GM12892 (cell line): Measurements from ENCODE around the gene FAM151A.

Experiments used
- DNase-seq: peaks from one replicate; pipeline ENCODE4 v3.0.0; 2011; ENCODE audit not compliant: insufficient read length
- FAIRE-seq: peaks from 2 replicates; lab custom pipeline; 2011; peaks lifted over from hg19 to GRCh38; lab: Jason Lieb, UNC
- POLR2A ChIP-seq: IDR thresholded peaks from 2 replicates; pipeline ENCODE4 v1.6.1; 2011; ENCODE audit warnings: low read depth, low read length, control low read depth
- POLR2AphosphoS5 ChIP-seq: IDR thresholded peaks from 2 replicates; pipeline ENCODE4 v1.6.1; 2011; ENCODE audit warnings: low read depth, low read length, control low read depth
- TAF1 ChIP-seq: IDR thresholded peaks from 2 replicates; pipeline ENCODE4 v1.6.1; 2011; ENCODE audit warnings: low read depth, mild to moderate bottlenecking, control low read depth, low read length, borderline replicate concordance

The FAM151A gene

GRCh38 chr1:54597455-54598030 is 25.8 kb downstream of the FAM151A start:
- no peak for DNase-seq
- no peak for FAIRE-seq
- TF ChIP-seq POLR2AphosphoS5 (no peak), POLR2A (no peak), TAF1 (no peak)

GRCh38 chr1:54596756-54597155 is 26.6 kb downstream of the FAM151A start:
- TF ChIP-seq POLR2A (no peak), TAF1 (no peak), POLR2AphosphoS5 (no peak)
- DNase-seq (no peak), FAIRE-seq (no peak)

DNA sequence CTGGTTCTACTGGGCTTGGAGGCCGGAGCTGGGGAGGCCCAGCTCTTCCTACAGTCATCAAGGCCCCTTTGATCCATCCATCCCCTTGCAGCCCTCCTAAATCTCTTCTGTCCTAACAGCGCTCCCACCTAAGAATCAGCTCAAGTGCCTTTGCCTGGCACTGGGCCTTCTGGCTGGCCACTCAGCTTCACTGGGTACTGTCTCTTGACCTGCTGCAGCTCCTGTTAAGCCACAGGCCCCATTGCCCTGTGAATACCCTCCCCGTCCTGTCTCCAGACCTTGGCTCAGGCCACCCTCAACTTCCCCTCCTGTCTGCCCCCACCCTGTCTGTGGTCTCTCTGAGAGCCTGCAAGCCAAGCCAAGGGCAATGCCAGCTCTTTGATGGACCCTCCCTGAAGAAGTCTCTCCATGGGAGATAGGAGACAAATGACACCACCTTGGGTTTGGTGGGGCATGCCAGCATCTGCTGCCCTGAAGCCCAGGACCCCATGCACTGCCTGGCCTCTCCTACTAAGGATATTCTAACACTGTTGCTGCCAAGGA is 27.3 kb downstream of the FAM151A start:
- FAIRE-seq, result no peak

DNA sequence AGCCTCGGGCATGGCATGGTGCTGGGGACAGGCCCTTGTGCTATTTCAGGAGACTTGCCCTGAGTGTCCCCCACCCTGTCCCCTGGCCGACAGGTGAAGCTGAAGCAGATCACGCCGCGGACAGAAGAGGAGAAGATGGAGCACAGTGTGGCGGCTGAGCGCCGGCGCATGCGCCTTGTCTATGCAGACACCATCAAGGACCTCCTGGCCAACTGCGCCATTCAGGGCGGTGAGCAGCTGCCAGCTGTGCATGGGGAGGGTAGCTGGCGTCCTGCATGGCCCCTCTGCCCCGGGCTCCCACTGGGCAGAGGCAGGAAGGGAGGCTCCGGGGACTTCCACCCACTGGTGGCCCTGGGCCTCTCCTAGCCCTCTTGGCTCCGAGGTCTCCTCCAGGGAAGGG is 28.9 kb downstream of the FAM151A start:
- no peak for TF ChIP-seq TAF1
- TF ChIP-seq POLR2A, result no peak
- no peak for TF ChIP-seq POLR2AphosphoS5
- FAIRE-seq (no peak), DNase-seq (no peak)

More for the DNA sequence above, 27.3 kb downstream of the FAM151A start:
- DNase-seq, result no peak
- no peak for TF ChIP-seq POLR2AphosphoS5

DNA sequence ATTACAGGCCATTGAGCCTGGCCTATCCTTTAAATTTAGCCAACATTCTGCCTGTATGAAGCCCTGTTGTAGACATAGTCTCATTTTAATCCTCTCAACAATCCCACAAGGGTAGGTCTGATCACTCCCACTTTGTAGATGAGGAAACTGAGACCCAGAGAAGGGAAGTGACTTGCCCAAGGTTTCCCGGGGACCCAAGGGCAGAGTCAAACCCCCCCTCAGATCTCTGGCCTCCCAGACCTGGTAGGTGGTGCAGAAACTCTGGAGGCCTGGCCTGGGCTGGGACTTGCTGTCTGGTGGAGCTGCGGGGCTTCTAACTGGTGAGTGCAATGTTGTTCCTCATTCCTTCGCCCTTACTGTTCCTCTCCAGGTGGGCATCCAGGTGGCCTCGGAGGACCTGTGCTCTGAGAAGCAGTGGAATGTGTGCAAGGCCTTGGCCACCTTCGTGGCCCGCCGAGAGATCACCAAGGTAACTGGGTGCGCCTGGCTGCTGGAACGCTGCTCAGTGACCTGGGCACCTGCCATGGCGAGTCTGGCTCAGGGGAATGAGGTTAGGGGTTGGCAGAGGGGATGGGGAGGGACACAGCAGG is 29.7 kb downstream of the FAM151A start:
- FAIRE-seq (no peak), DNase-seq (no peak)
- TF ChIP-seq TAF1, result no peak

DNA sequence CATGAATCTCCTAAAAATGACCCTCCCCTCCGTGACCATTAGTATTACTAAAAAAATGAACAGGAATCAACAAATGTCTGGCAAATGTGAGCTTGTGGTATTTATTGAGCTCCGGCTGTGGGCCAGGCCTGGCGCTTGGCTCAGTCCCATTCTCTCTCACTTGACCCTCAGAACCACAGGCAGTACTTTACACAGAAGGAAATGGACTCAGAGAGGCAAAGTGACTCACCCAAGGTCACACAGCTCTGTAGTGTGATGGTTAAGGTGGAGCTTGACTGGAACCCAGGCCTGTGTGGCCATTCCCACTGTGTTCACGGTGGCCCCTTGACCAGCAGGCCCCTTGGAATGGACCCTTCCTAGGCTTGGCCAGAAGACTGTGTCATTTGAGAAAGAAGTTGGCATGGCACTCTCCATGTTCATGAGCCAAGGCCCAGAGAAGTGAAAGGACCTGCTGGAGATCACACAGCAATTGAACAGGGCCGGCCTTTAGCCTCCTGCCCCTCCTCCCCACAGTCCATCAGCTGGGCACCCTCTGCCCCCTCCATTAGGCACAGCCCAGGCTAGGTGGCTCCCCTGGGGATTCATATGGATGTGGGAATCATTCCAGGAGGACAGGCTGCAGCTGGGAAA is 32.1 kb downstream of the FAM151A start:
- TF ChIP-seq POLR2AphosphoS5, result no peak
- TF ChIP-seq POLR2A, result no peak
- TF ChIP-seq TAF1, result no peak
- DNase-seq, result no peak
- no peak for FAIRE-seq

GRCh38 chr1:54588377-54588776 is 34.9 kb downstream of the FAM151A start:
- FAIRE-seq (no peak), DNase-seq (no peak)
- TF ChIP-seq POLR2A, result no peak
- TF ChIP-seq POLR2AphosphoS5, result no peak
- TF ChIP-seq TAF1, result no peak

GRCh38 chr1:54585181-54586066 is 37.9 kb downstream of the FAM151A start:
- TF ChIP-seq TAF1 (no peak), POLR2A (no peak), POLR2AphosphoS5 (no peak)
- DNase-seq, result no peak

DNA sequence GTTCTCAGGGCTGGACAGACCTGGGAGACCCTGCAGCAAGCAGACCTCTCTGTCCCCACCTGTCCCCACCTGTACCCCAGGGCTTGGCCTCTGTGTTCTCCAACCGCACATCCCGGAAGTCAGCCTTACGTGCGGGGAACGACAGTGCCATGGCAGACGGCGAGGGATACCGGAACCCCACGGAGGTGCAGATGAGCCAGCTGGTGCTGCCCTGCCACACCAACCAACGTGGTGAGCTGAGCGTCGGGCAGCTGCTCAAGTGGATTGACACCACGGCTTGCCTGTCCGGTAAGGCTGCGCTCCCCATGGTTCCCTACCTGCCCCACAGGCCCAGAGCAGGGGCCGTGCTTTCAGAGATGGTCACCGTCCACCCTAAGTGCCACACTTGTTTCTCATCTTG is 38.8 kb downstream of the FAM151A start:
- TF ChIP-seq POLR2AphosphoS5 (no peak), POLR2A (no peak), TAF1 (no peak)
- FAIRE-seq (no peak), DNase-seq (no peak)

More at GRCh38 chr1:54585181-54586066, 37.9 kb downstream of the FAM151A start:
- no peak for FAIRE-seq

DNA sequence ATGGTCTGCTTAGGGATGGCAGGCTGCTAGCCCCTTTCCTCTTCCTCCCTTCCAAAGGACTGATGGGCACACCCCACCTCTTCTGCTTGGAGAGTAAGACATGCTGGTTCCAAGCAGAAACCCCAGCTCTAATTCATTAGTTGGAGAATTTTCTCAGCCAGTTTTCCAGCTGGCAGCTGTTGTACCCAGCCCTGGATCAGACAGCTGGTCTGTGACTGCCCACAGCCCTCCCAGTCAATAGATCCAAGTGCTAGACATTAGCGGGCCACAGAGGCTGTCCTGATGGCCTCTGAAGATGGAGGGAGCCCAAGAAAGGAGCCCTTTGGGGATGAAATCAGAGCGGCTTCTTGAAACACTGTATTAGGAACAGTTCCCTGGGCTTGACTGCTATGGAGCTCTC is 39.5 kb downstream of the FAM151A start:
- FAIRE-seq, result no peak
- no peak for DNase-seq
- no peak for TF ChIP-seq POLR2A
- TF ChIP-seq POLR2AphosphoS5, result no peak
- no peak for TF ChIP-seq TAF1

DNA sequence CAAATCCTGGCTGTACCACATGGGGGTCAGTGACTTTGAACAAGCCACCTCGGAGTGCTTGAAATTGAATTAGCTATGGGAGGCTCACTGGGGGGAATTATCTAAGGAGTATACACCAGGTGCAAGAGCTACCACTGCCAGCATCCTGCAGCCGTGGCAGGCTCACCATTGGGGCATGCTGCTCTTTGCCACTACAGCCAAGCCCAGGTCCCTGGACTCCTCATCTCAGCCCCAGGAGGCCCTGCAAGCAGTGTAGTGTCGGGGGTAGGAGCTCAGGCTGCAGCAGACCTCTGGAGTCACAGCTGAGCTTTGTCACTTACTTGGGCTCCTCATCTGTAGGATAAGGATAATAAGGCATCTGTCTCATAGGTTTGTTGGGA is 40.0 kb downstream of the FAM151A start:
- TF ChIP-seq TAF1 (no peak), POLR2AphosphoS5 (no peak), POLR2A (no peak)
- no peak for DNase-seq
- no peak for FAIRE-seq
